Middle frontal gyrus (tissue), 1 donor: ENCODE measurements around the gene ST7.
"Not testable (repeated sequence)": the region's sequence is repeated elsewhere in the genome, so short reads cannot be mapped to it uniquely, and the experiment has no call there.

Experiments used
- DNase-seq: peaks from one replicate; pipeline ENCODE4 v3.0.0-alpha.2; 2015; ENCODE audit warnings: low spot score; ENCODE audit errors: extremely low spot score

Gene ST7

GRCh38 chr7:117092785-117093184 is 139.5 kb downstream of the ST7 start:
- DNase-seq, result no peak

- no peak for DNase-seq
These were observed 141.2 kb downstream of the ST7 start for GRCh38 chr7:117094457-117094856.

DNA sequence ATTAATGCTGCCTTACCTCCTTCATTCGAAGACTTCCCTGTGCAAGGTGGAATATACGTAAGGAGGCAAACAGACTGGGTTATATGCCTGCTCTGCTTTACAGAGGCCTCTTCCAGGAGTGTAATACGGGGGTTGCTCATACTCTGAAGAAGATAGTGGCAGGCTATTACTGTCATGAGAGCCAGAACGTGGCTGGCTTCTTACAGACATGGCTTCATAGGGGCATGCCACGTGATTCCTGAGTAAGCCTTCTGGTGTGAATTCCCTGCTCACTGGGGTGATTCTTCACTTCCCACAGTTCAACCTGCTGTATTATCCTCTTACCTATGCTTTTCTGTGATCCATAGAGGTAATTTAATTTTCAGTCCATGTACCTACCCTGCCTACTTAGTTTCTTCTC is 141.8 kb downstream of the ST7 start:
- no peak for DNase-seq

DNA sequence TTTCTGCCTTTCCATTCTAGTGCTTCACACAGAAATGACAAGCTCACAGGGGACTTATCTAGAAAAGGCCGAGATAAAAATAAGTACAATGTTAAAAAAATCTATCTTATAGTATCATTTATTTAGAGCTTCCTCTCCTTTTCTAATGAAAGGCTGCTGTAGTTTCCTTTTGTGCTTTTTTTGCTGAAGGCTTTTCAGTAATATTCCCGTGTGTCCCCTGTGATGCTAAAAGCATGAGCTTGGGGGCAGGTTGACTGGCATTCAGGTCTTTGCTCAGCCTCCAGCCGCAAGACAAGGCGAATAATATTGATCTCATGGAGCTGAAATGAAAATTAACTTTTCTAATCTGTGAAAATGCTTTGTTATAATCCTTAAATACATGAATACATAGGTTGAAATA is 143.0 kb downstream of the ST7 start:
- no peak for DNase-seq

- no peak for DNase-seq
These were observed 143.6 kb downstream of the ST7 start for GRCh38 chr7:117096942-117097341.

DNA sequence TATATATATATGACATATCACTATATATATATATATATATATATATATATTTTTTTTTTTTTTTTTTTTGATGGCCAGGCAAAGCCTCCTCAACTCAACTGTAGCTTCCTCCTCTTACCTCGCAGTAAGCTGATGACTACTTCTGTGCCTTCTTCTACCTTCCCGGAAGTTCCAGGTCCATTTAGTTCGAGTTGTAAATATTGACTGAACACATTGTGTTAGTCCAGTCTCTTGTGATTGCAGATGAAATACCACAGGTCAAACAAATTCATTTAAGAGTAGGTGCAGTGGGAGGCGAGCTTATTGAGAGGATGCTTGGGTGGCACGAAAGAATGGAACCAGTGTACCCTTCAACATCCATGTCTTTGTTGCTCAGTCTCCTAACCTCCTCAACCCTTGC is 144.6 kb downstream of the ST7 start:
- DNase-seq, result no peak

DNA sequence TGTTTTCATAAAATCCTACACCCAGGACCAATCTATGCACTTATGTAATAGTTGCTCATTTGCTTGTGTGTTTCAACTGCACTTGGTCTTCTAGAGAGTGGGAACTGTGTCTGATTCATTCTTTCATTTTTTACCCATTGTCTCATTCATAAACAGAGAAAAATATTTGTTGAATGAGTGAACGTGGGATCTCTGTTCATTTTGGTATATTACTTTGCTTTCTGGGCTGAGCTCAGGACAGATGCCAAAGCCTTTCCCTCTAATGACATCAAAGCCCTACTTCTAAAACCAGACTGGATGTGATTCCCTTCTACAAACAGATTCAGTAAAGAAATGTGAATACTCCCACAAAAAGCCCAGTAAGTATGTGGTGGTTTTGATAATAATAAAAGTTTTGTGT is 145.2 kb downstream of the ST7 start:
- DNase-seq, result no peak

- no peak for DNase-seq
These were observed 147.7 kb downstream of the ST7 start for GRCh38 chr7:117101026-117101425.

GRCh38 chr7:117110480-117111315 is 157.4 kb downstream of the ST7 start:
- no peak for DNase-seq

GRCh38 chr7:117111535-117111934 is 158.2 kb downstream of the ST7 start:
- DNase-seq, result no peak

DNA sequence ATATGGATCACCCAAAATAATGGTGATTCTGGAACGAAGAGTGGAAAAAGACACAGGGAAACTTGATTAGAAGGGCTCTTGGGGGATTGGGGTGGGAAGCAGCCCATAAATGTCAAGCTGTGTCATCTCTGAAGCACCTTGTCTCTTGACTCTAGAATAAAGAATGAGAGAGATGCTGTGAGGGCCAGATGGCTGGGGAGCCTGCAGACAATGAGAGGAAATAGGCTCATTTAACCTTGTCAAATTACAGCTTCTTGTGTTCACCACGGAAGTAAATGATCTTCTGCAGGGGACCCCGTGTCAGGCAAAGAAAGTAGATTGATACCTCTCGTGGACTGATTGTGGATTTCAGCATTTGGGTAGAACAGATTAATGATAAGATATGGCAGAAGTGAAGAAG is 159.3 kb downstream of the ST7 start:
- DNase-seq, result no peak

- no peak for DNase-seq
These were observed 160.6 kb downstream of the ST7 start for GRCh38 chr7:117113871-117114270.

- DNase-seq, result no peak
These were observed 161.0 kb downstream of the ST7 start for GRCh38 chr7:117114272-117114671.

- DNase-seq, result no peak
These were observed 162.9 kb downstream of the ST7 start for GRCh38 chr7:117116211-117116610.

GRCh38 chr7:117117172-117117571 is 163.9 kb downstream of the ST7 start:
- DNase-seq, result no peak

DNA sequence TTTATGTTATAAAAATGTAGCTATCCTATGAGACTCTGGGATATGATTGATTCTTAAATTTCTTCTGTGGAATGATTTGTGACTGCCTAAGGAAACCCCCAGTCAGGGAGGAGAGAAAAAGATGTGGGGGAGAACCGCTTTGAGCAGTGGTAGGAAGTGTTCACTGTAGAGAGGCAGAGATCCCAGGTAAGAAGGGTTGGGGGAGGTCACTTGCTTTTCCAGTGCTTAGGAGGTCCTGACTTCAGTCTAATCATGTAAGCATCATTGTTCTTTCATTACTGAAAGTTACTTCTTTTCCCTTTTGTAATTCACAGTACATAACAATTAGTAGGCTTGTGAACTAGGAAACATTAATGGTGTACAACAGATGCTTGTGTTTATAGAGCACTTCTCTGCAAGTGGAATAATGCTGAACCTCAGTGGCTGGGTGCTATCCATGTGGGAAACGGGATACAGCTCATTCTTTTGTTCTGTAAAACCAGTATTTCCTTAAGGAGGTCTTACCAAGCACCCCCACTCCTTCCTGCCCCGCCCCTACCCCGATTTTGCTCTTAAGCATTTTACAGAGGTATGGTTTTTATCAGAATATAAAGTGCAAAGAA is 165.4 kb downstream of the ST7 start:
- no peak for DNase-seq

DNA sequence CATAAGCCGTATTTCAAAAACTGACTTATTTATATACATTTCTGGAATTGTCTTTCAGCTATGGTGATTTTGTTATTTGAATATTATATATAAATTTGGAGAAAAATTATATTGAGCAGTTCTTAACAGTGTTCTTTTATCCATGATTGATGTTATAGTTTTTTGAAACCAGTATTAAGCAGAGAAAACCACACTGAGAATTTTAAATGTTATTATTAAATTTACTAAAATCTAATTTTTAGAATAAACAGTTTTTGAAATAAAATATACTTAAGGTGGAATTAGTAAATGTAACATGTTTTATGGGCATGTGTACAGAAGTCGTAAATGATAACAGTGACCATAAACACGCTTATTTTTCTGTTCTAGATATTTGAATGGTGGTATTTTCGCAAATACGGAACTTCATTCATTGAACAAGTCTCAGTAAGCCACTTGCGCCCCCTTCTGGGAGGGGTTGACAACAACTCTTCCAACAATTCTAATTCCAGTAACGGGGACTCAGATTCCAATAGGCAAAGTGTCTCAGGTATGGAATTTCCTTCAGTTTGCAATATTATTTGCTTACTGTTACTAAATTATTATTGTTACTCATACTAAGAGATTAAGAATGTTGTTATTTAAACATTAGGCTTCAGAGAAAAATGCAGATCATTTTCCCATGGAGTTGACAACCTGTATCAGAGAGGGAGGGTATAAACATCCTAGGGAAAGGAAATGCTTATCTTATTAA is 166.1 kb downstream of the ST7 start:
- DNase-seq, result peak; percentile 50

DNA sequence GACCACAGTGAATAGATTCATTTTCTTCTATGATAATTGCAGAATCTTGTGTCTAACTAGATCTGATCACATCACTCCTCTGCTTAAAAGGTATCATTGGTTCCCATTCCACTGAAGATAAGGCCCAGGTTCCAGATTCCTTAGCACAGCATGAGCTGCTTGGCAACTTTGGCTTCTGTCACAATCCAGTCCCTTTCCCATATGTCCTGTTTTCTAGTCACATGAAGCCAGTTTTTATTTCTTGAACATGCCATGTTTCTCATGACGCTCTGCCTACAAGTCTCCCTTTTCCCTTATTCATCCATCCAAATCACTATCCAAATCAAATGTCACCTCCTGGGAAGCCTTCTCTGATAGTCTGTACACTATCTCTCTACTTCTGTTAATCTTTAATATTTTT is 167.0 kb downstream of the ST7 start:
- DNase-seq, result not testable (repeated sequence)

DNA sequence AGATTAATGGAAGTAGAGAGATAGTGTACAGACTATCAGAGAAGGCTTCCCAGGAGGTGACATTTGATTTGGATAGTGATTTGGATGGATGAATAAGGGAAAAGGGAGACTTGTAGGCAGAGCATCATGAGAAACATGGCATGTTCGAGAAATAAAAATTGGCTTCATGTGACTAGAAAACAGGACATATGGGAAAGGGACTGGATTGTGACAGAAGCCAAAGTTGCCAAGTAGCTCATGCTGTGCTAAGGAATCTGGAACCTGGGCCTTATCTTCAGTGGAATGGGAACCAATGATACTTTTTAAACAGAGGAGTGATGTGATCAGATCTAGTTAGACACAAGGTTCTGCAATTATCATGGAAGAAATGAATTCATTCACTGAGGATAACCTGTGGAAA is 168.7 kb downstream of the ST7 start:
- DNase-seq, result not testable (repeated sequence)

GRCh38 chr7:117122536-117122935 is 169.2 kb downstream of the ST7 start:
- no peak for DNase-seq

DNA sequence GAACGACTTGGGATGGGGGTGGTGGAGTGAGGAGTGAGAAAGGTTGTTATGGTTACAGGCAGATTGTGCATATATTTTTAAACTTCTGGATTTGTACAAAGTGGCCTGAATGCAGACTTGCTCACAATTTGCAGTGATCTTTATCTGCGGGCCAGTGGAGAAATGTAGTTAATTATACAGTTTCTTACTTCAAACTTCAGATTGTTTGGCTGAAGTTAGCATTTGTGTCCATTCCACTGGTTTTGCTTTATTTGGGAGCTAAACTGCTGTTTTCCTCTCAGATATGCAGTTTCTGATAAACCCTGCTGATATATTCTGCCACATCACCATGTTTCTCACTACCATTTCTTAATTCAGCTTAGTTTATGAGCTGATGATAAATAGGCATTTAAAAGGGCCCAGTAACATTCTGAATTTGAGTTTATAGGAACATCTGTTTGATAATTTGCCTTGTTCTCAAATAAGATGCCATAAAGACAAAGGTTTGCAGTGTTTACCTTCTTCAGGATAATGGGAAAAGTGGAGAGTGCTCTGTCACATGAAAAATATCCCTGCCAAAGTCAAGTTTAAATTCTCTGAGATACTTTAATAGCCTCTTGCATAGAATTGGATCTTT is 170.1 kb downstream of the ST7 start:
- DNase-seq, result no peak
